Measurements from ENCODE around the gene TSKU. TPM values are rescaled to one million over a fixed set of nuclear protein-coding genes. Genes with fewer than 3 reads are reported as not detected.

TSKU gene
- total and polyA plus RNA-seq, 9 of the 15 experiments (the other 6 are each of a cell fraction or from before 2014, with no cell fraction given) = 0.60 to 11.9 (median 8.4) TPM

DNA sequence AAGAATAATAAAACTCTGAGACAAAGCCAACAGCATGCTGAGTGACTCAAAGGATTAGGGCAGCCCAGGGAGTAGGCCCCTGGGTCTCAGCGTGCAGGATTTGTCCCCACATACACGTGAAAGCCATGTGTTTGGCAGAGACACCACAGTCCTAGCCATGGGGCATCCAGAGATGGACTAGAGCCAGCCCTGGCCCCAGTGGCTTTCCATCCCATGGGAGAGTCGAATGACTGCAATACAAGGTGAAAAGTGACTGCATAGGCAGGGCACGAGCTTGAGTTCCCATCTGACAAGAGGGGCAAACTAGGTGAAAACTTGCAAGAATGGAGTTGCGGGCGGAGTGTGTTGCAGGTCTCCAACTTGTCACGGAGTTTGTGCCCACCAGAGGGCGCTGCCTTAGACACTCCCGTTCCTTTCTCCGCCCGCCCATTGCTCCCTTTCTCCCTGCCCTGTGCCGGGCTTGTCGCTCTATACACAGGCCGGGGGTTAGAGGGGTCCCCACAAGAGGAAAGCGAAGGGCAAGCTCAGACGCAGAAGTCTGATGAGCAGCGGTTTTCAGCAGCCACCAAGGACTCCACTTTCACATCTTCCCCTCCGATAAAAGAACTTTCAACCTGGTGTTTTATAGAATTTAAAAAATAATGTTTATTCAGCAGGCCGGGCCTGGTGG is 24.2 kb downstream of the TSKU start (continued):
- TF ChIP-seq, protein P1, sequence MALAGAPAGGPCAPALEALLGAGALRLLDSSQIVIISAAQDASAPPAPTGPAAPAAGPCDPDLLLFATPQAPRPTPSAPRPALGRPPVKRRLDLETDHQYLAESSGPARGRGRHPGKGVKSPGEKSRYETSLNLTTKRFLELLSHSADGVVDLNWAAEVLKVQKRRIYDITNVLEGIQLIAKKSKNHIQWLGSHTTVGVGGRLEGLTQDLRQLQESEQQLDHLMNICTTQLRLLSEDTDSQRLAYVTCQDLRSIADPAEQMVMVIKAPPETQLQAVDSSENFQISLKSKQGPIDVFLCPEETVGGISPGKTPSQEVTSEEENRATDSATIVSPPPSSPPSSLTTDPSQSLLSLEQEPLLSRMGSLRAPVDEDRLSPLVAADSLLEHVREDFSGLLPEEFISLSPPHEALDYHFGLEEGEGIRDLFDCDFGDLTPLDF (CRISPR knock-in tag; IDR thresholded peaks at IDR 0.05) = 0 out of 2 replicates have a peak, but pooled peaks have one; percentile 27
- TF ChIP-seq JUND (IDR thresholded peaks at IDR 0.05; ENCODE audit: borderline replicate concordance, low read depth, low read length) (0 out of 2 replicates have a peak, but pooled peaks have one; percentile 30), JUND (tag; IDR thresholded peaks at IDR 0.05; ENCODE audit: borderline replicate concordance, low read depth, low read length) (no peak; the same call in 2 of the 3 replicates), ESRRA (IDR thresholded peaks at IDR 0.05; ENCODE audit: borderline replicate concordance, low read depth) (peak; percentile 21; the same call in 1 of the 2 replicates), RAD21 (CRISPR knock-in tag; conservative IDR thresholded peaks at IDR 0.05 in 1 of 2, IDR thresholded peaks at IDR 0.05 in 1 of 2) (peak; percentile 71 to 86), CXXC5 (CRISPR knock-in tag; IDR thresholded peaks at IDR 0.05) (peak; percentile 53; the same call in 1 of the 2 replicates), MAZ (CRISPR knock-in tag; conservative IDR thresholded peaks at IDR 0.05 in 1 of 2, IDR thresholded peaks at IDR 0.05 in 1 of 2) (peak; percentile 21 to 75; a peak in 2 of 4 replicates), SOX6 (IDR thresholded peaks at IDR 0.05) (0 out of 2 replicates have a peak, but pooled peaks have one; percentile 21), RBFOX2 (IDR thresholded peaks at IDR 0.05; ENCODE audit: low read depth, low read length) (peak; percentile 39; the same call in 1 of the 2 replicates), STAT5B (CRISPR knock-in tag; IDR thresholded peaks at IDR 0.05) (no peak), KAT7 (CRISPR knock-in tag; IDR thresholded peaks at IDR 0.05; ENCODE audit: borderline replicate concordance) (no peak), POLR2G (IDR thresholded peaks at IDR 0.05; ENCODE audit: low read depth, low read length) (0 out of 2 replicates have a peak, but pooled peaks have one; percentile 15), L3MBTL2 (IDR thresholded peaks at IDR 0.05) (peak; percentile 67), E2F3 (CRISPR knock-in tag; IDR thresholded peaks at IDR 0.05) (0 out of 2 replicates have a peak, but pooled peaks have one; percentile 35), CBFA2T2 (conservative IDR thresholded peaks at IDR 0.05) (0 out of 2 replicates have a peak, but pooled peaks have one; percentile 6), ATF1 (CRISPR knock-in tag; IDR thresholded peaks at IDR 0.05) (no peak), ATF1 (tag; IDR thresholded peaks at IDR 0.05) (peak; percentile 43; the same call in 1 of the 2 replicates), FOXP1 (CRISPR knock-in tag; IDR thresholded peaks at IDR 0.05) (peak; percentile 53; the same call in 1 of the 2 replicates)
- TF ChIP-seq, protein P2, sequence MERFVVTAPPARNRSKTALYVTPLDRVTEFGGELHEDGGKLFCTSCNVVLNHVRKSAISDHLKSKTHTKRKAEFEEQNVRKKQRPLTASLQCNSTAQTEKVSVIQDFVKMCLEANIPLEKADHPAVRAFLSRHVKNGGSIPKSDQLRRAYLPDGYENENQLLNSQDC (CRISPR knock-in tag; IDR thresholded peaks at IDR 0.05) = no peak
- TF ChIP-seq, protein P3, sequence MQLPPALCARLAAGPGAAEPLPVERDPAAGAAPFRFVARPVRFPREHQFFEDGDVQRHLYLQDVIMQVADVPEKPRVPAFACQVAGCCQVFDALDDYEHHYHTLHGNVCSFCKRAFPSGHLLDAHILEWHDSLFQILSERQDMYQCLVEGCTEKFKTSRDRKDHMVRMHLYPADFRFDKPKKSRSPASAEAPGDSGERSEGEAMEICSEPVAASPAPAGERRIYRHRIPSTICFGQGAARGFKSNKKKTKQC (CRISPR knock-in tag; IDR thresholded peaks at IDR 0.05) = peak; percentile 47; the same call in 1 of the 2 replicates
- TF ChIP-seq, protein P4, sequence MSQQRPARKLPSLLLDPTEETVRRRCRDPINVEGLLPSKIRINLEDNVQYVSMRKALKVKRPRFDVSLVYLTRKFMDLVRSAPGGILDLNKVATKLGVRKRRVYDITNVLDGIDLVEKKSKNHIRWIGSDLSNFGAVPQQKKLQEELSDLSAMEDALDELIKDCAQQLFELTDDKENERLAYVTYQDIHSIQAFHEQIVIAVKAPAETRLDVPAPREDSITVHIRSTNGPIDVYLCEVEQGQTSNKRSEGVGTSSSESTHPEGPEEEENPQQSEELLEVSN (IDR thresholded peaks at IDR 0.05; ENCODE audit: borderline replicate concordance in 1 of 2, extremely low read depth in 1 of 2, insufficient read depth in 1 of 2, insufficient read length in 1 of 2, low read depth in 1 of 2, low read length in 1 of 2, poor library complexity in 1 of 2, severe bottlenecking in 1 of 2) = peak in 1 of 2 experiments; percentile 11

Measured in K562 (cell line).